ENCODE data around the gene KCNK4.
A peak's percentile ranks its signal among the peaks of the same experiment; 100 is the strongest.
"Not testable (repeated sequence)": the region's sequence is repeated elsewhere in the genome, so short reads cannot be mapped to it uniquely, and the experiment has no call there.

KCNK4 gene

GRCh38 chr11:64292460-64293254 is 1.6 kb downstream of the KCNK4 start:
- DNase-seq: no peak

DNA sequence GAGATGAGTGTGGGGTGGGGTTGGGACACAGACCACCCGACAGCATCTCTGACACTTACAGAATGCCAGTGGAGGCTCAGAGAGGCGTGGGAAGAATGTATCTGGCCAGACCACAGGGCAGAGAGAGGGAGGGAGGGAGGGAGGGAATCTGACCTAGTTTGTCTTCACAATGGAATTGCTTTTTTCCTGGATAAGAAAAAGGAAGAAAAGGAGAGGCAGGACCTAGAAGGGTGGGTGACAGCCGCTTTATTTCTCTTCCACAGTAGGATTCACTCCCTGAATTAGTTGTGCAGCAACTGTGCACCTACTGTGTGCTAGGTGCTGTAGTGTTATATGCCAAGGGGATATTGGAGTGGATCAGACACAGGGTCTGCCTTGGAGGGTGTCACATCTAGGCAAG is 3.7 kb downstream of the KCNK4 start:
- DNase-seq: no peak

DNA sequence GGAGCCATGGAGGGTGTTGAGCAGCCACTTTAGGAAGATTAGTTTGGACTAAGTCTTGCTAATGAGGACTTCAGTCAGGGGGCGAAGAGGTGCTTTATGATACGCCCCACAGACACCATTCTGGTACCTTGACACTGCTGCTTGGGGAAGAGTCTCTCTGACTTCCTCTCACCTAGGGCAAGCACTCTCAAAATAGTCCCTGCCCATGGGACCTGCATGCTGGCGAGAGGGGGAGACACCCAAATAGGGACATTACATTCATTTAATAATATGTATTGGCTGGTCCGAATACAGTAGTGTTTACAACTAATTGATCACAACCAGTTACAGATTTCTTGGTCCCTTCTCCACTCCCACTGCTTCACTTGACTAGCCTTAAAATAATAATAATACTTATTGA is 4.7 kb downstream of the KCNK4 start:
- DNase-seq: no peak

GRCh38 chr11:64296236-64296635 is 5.1 kb downstream of the KCNK4 start:
- DNase-seq: no peak

DNA sequence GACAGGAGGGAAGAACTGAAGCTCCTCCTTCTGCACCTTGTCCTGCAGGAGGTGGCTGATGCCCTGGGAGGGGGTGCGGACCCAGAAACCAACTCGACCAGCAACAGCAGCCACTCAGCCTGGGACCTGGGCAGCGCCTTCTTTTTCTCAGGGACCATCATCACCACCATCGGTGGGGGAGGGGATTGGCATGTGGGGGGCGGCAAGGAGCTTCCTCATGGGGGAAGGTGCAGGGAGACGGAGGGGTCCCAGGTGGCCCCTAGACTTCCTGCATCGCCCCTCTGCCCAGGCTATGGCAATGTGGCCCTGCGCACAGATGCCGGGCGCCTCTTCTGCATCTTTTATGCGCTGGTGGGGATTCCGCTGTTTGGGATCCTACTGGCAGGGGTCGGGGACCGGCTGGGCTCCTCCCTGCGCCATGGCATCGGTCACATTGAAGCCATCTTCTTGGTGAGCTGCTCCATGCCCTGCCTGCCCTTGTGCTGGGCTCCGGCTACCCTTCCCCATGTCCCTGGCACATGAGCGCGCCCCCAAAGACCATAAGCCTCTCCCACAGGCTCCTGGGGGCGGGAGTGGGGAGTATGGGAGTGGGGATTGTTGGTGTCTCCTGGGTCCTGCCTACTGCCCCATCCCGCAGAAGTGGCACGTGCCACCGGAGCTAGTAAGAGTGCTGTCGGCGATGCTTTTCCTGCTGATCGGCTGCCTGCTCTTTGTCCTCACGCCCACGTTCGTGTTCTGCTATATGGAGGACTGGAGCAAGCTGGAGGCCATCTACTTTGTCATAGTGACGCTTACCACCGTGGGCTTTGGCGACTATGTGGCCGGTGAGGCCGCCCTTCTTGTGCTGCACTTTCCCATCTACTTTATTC is 6.0 kb downstream of the KCNK4 start:
- no peak for DNase-seq

DNA sequence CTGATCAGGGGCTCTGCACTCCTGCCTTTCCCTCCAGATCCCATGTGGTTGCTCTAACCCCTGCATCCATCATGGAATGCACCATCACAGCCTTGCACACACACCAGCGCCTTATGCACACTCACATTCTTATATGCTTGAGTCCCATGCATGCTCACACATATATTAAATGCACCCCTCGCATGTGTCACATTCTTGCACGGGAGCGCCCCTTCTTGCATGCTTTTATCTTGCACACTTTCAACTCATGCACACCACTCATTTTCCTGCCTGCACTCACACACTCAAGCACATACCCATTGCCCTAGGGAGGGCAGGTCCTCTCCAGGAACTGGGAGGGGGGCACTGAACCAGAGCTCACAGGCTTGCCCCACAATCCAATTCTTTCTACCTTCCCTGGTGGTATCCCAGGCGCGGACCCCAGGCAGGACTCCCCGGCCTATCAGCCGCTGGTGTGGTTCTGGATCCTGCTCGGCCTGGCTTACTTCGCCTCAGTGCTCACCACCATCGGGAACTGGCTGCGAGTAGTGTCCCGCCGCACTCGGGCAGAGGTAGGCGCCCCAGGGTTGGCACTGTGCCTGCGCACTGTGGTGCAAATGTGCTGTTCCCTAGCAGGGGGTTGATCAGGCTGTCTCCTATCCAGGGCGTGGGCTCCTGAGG is 6.7 kb downstream of the KCNK4 start:
- DNase-seq: no peak

DNA sequence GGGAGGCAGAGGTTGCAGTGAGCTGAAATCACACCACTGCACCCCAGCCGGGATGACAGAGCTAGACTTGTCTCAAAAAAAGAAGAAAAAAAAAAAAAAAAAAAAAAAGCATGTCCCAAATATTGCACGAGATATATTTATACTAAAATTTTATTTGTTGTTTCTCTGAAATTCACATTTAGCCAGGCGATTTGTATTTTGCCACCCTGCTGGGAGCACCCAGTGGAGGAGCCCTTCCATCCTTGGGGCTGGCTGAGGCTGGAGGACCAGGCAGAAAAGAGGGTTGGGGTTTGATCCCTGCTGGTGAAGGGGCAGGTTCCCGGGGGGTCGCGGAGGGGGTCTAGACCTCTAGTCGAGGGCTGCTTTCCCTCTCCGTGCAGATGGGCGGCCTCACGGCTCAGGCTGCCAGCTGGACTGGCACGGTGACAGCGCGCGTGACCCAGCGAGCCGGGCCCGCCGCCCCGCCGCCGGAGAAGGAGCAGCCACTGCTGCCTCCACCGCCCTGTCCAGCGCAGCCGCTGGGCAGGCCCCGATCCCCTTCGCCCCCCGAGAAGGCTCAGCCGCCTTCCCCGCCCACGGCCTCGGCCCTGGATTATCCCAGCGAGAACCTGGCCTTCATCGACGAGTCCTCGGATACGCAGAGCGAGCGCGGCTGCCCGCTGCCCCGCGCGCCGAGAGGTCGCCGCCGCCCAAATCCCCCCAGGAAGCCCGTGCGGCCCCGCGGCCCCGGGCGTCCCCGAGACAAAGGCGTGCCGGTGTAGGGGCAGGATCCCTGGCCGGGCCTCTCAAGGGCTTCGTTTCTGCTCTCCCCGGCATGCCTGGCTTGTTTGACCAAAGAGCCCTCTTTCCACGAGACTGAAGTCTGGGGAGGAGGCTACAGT is 8.1 kb downstream of the KCNK4 start:
- no peak for DNase-seq

DNA sequence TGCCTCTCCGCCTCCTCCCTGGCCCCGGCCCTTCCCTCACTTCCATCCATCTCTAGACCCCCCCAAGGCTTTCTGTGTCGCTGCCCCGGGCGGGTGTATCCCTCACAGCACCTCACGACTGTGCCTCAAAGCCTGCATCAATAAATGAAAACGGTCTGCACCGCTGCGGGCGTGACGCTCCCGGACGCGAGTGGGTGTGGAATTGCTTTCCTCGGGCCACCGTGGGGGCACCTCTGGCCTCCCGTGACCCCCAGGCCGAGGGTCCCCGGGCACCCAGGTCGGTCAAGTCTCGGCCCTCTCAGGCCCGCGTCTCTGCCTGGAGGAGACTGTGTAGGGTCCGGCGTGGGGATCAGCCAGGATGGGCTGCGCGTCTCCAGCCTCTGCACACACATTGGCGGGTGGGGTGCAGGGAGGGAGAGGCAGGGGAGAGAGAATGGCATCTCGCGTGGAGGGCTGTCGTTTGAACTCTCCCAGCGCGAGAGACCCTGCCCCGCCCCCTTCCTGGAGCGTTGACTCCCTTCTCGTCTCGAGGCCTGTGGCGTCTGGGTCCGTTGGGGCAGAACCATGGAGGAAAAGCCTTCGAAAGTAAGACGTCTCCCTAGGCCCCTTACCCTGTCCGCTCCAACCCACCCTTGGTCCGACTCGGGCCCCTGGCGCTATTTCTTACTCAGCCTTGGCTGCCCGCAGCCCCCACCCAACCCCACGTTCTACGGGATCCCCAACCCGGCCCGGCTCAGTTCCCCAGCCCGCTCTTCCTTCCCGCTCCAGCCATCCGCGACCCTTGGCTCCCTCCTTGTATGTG is 8.9 kb downstream of the KCNK4 start, which contains the start of gene CATSPERZ:
CATSPERZ (plus strand) TSS at position 512 of the 802 bp plus-strand sequence; CDS start at position 565, 53 bp downstream.
- no peak for DNase-seq

DNA sequence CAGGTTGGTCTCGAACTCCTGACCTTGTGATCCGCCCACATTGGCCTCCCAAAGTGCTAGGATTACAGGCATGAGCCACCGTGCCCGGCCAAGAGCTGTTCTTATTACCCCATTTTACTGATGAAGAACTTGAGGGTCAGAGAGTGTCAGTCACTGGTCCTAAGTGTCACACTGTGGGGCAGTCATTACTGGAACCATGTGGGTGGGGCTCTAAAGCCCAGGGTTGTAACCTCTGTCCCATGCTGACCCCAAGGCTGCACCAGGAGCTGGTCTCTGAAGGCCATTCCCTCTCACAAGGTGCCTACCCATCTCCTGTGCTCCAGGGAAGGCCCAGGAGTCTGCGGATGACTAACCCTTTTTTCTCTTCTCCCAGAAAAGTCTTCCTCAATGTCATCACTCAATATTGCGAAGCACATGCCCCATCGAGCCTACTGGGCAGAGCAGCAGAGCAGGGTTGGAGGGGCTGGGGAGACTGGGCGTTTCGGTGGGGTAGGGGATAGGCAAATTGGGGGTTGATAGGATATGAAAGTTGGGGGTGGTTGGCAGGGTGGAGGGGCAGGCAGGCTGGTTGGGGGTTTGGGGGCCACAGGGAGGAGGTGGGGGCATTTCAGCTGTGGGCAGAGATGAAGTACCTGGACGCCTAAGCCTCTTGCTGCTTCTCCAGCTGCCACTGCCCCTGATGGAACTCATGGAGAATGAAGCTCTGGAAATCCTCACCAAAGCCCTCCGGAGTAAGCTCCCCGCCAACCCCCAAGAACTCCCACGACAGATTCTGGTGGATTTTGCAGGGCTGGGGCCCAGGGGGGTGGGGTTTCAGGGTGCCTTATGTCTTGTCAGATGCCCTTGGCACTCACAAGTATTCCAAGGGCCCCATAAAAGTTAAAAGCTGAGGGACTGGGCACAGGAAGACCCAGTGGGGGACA is 12.3 kb downstream of the KCNK4 start:
- no peak for DNase-seq

DNA sequence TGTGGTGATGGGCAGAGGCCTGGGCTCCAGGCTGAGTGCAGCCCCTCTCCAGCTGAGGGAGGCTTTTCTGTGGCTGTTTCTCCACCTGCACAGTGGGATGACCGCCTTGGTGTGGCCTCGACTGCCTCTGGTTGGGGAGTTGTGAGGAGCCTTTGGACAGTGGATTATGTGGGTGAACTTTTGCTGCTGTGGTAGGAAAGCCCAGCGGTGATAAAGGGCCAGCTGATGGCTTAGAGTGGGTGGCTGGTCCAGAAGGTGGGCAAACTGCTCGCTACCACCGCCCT is 12.9 kb downstream of the KCNK4 start:
- no peak for DNase-seq

- peak; percentile 95 for DNase-seq
Observed at GRCh38 chr11:64304316-64305072, 13.4 kb downstream of the KCNK4 start.

DNA sequence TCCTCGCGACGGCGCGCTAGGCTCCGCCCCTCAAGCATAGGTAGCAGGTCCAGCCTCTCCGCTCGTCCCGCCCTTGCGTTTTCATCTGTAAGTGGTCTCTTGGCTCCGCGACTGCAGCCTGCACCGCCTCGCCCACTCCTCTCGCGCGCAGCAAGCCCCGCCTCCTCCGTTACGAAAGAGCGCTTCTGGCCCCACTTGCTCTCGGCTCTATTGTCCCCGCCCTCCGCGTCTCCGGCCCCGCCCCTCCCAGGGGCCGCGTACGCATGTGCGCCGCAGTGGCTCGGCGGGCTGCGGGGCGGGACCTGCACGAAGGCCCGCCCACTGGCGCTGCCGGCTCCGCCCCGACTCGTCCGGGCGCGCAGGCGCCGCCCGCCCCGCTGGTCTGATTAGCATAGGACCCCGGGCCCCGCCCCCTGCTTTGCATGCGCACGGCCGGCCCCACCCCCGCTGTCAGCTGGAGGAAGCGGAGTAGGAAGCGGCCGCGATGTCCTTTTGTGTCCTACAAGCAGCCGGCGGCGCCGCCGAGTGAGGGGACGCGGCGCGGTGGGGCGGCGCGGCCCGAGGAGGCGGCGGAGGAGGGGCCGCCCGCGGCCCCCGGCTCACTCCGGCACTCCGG is 14.1 kb downstream of the KCNK4 start, which contains the start of gene ESRRA:
ESRRA (plus strand) TSS at position 450 of the 616 bp plus-strand sequence. CDS start 1,656 bp downstream, outside the sequence.
- DNase-seq: peak; percentile 99

- peak; percentile 73 for DNase-seq
Observed at GRCh38 chr11:64305691-64306562, 14.8 kb downstream of the KCNK4 start.

DNA sequence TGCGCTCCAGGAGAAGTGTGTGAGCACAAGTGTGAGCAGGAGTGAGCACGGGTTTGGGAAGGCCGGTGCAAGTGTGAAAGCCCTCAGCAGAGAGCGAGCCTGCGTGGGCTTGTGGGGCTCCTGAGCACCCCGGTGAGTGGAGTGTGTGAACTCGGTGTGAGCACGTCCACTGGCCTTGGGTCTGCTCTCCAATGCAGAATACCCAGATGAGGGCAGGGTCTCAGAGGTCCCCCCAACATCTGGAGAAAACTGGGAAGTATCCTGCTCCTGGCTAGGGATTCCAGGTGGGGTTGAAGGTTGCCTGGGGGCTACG is 15.4 kb downstream of the KCNK4 start:
- DNase-seq: no peak

- no peak for DNase-seq
Observed at GRCh38 chr11:64306876-64307622, 15.9 kb downstream of the KCNK4 start.

DNA sequence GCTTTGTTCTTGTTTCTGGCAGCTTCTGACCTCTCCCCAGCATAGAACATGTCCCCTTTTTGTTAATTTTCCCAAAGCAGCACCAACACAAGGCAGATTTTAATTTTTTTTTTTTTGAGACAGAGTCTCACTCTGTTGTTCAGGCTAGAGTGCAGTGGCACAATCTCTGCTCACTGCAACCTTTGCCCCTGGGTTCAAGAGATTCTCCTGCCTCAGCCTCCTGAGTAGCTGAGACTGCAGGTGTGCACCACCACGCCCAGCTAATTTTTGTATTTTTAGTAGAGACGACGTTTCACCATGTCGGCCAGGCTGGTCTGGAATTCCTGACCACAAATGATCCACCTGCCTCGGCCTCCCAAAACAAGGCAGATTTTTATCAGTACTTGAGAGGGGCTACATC is 16.7 kb downstream of the KCNK4 start:
- not testable (repeated sequence) for DNase-seq

GRCh38 chr11:64312947-64313346 is 21.8 kb downstream of the KCNK4 start:
- no peak for DNase-seq

All from NCI-H82 (cell line).